Measurements from ENCODE around the gene TNFAIP8.

- TF ChIP-seq, protein P1, sequence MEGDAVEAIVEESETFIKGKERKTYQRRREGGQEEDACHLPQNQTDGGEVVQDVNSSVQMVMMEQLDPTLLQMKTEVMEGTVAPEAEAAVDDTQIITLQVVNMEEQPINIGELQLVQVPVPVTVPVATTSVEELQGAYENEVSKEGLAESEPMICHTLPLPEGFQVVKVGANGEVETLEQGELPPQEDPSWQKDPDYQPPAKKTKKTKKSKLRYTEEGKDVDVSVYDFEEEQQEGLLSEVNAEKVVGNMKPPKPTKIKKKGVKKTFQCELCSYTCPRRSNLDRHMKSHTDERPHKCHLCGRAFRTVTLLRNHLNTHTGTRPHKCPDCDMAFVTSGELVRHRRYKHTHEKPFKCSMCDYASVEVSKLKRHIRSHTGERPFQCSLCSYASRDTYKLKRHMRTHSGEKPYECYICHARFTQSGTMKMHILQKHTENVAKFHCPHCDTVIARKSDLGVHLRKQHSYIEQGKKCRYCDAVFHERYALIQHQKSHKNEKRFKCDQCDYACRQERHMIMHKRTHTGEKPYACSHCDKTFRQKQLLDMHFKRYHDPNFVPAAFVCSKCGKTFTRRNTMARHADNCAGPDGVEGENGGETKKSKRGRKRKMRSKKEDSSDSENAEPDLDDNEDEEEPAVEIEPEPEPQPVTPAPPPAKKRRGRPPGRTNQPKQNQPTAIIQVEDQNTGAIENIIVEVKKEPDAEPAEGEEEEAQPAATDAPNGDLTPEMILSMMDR (IDR thresholded peaks at IDR 0.05; ENCODE audit: insufficient read depth, low read depth, low read length): no peak
- TF ChIP-seq EZH2 (IDR thresholded peaks at IDR 0.05; ENCODE audit: insufficient read depth, low read length): no peak
Observed at GRCh38 chr5:119368238-119368630, 12.4 kb downstream of the TNFAIP8 start.
